ENCODE results near the gene LSM6.

The LSM6 gene

GRCh38 chr4:146175541-146176453 lies at the start of gene LSM6:
LSM6 (plus strand) TSS chr4:146175718; CDS start chr4:146182922, 7,204 bp downstream.
- DNase-seq: peak; percentile 74 to 77

DNA sequence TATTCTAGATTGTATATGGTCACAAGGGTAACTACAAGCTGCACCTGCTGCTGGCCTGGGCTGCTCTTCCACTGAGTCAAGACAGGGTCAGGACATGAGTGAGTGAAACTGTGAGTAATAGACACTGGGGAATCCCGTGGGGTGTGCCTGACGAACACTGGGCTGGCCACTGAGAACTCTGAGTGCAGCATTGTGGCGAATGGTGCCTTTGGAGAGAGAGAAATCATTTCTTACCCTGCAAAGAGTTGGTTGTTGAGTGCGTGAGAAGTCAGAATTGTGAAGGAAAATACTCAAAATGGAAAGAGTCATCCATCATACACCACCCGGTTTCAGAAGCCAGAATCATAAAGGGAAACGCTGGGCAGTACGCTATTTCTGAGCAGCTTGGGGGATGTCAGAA lies 43.1 kb upstream of the LSM6 start:
- no peak for DNase-seq

DNA sequence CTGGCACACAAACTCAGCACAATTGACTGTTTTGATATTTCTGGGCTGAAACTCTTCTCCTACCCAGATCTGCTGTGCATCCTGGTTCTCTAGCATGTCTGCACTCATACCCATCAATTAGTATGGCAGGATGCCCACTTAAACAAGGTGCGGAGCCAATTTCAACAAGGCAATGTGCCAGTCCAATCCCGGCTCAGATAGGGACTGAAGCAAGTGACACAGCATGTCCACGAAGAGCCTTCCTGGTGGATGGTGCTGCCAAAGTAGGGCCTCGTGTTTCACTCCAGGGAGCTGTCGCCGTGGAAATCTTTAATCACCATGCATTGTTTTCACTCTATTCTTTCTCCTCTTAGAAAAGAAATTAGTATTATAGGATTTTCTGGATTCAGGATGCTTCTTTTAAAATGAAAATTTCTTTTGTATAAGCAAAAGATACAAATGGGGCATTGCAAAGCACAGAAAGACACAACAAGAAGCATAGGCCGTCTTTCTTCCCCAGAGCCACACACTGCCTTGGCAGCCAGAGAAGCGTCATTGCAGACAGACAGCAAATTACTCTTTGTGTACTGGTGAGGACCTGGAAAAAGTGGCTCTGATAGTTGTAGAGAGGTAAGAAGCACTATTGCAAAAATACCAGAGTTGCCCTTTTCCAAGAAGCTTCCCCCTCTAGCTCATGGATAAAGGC lies 40.6 kb upstream of the LSM6 start:
- no peak for DNase-seq

GRCh38 chr4:146135941-146136340 lies 39.6 kb upstream of the LSM6 start:
- no peak for DNase-seq

- no peak for DNase-seq
Observed at GRCh38 chr4:146142768-146143167, 32.8 kb upstream of the LSM6 start.

DNA sequence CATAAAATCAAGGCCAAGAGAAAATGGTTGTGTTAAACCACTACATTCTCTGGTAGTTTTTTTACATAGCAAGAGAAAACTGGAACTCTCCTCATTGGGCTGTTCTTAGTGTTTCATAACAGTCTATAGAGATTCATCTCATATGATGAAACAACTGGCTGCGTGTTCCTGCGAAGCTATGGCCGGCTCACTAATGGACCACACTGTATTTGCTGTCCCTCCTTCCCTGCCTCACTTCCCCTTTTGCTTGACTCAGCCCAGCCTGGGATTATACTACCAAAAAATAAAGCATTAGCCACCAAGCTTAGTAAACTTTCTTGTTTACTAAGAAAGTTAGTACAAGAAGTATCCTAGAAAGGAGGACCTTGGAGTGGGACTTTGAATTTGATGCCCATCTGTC lies 31.6 kb upstream of the LSM6 start:
- DNase-seq: no peak

- no peak for DNase-seq
Observed at GRCh38 chr4:146146918-146147317, 28.6 kb upstream of the LSM6 start.

- DNase-seq: no peak
Observed at GRCh38 chr4:146148021-146148420, 27.5 kb upstream of the LSM6 start.

GRCh38 chr4:146154057-146154456 lies 21.5 kb upstream of the LSM6 start:
- DNase-seq: no peak

DNA sequence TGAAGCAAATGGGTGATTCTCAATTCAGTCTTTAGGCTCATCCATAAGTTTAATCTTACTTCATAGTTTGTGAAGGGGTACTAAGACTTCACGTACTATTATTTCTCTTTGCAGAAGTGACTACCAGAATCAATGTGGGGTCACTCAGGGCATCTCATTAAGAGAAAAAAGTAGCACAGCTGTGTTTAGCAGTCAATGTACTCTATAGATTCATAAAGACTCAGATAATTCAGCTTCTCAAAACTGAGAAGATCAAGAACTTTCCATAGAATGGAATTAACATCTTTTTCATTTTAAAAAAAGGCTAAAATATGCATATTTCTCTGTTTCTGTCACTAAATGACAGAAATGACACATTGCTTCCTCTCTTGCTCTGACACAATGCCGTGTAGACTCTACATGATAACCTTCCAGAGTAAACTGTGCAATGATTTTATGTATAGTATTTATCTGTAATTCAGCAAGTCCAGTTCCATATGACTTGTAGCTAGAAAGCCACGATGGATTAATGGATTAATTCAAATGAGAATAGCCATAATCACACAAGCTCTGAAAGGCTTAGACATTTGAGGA lies 20.3 kb upstream of the LSM6 start:
- DNase-seq: no peak

- DNase-seq: no peak
Observed at GRCh38 chr4:146158036-146158745, 17.3 kb upstream of the LSM6 start.

DNA sequence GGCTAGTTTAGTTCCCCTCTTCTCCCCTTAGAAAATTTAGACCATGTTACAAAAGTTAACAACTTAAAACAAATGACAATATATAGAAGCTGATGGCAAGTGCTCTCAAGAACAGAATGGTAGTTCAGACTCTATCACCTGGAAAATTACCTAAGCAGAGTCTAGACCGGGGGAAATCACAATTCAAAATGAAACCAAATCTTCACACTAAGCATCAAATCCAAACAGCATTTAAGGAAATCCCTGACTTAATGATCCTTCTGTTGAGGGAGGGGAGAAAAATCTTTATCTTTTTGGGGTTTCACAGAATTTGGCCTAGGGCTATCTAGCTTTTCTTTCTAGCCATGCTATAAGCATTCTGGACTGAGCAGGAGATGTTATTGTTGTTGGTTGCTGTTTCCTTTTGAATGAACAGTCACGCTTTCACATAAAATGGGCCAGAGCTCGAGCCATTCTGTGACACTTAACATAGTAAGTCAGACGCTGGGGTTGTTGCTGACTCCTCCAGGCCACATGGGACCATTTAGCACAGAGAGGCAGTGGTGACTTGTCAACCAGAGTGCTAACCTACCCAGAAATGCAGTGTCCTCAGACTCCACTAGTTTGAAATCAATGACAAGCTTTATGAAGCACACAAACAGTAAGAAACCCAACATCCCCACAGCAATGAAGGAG lies 16.0 kb upstream of the LSM6 start:
- no peak for DNase-seq

GRCh38 chr4:146161243-146161642 lies 14.3 kb upstream of the LSM6 start:
- DNase-seq: no peak

DNA sequence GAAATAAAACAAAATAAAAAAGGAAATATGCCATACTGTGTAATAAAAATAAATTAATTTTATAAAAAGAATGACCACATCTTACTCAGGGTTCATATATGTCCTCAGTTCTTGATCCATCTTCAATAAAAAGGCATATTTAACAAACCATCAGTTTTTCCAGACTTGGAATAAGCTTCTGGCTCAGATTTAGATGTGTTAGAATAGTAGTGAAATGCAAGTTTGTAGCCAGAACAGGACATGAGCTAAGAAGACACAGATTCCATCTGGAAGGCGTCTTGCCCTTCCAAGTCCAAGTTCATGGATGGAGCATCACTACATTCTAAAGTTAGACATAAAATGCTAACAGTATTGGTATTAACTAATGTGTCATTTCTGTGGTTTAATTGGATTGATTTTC lies 10.3 kb upstream of the LSM6 start:
- DNase-seq: no peak

DNA sequence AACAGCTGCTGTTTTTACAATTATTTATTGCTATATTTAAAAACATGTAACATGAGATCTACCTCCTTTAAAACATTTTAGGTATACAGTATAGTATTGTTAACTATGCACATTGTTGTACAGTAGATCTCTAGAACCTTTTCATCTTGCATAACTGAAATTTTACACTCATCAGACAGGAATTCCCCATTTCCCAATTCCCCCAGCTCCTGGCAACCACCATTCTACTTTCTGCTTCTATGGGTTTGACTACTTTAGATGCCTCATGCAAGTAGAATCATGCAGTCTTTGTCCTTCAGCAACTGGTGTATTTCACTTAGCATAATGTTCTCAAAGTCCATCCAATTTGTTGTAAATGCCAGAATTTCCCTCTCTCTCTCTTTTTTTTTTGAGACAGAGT lies 9.7 kb upstream of the LSM6 start:
- no peak for DNase-seq

DNA sequence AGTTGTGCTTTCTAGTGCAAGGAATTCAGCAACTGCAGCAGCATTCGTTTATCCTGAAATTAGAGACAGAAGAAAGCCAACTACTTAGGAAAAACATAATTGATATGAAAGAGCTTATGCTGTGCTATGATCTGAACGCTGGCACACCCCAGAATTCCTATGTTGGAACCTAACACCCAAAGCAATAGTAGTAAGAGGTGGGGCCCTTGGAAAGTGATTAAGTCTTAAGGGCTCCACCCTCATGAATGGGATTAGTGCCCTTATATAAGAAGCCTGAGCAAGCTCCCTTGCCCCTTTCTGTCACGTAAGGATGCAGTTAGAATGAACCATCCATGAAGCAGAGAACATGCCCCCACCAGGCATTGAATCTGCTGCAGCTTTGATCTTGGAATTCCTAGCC lies 5.4 kb upstream of the LSM6 start:
- no peak for DNase-seq

- DNase-seq: no peak
Observed at GRCh38 chr4:146176891-146177290, 1.4 kb downstream of the LSM6 start.

DNA sequence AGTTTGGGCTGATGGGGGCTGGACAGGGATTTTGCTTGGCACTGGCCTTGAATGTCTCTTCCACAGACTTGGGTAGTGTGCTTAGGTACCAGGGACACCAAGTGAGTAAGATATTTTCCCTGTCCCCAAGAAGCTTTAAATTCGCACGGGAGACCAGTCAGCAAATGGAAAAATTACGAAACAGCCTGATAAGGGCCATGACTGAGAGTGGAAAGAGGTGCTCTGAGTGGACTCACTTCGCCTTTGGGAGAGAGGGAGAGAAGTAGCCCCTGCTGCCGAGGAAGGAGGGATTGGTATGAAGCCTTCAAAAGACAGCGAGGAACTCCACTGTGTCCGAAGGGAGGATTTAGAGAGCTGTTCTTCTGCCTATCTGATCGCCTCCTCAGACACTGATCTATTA lies 2.6 kb downstream of the LSM6 start:
- no peak for DNase-seq

- no peak for DNase-seq
Observed at GRCh38 chr4:146179784-146180370, 4.4 kb downstream of the LSM6 start.

- no peak for DNase-seq
Observed at GRCh38 chr4:146182443-146182842, 6.9 kb downstream of the LSM6 start.

GRCh38 chr4:146183209-146183608 lies 7.7 kb downstream of the LSM6 start:
- no peak for DNase-seq

GRCh38 chr4:146186041-146186440 lies 10.5 kb downstream of the LSM6 start:
- no peak for DNase-seq
